Measurements from ENCODE around the gene SWSAP1. TPM values are rescaled to one million over a fixed set of nuclear protein-coding genes. Genes with fewer than 3 reads are reported as not detected.

The SWSAP1 gene
- total and polyA plus RNA-seq, 12 donors = 2.1 to 8.4 (median 4.4) TPM

DNA sequence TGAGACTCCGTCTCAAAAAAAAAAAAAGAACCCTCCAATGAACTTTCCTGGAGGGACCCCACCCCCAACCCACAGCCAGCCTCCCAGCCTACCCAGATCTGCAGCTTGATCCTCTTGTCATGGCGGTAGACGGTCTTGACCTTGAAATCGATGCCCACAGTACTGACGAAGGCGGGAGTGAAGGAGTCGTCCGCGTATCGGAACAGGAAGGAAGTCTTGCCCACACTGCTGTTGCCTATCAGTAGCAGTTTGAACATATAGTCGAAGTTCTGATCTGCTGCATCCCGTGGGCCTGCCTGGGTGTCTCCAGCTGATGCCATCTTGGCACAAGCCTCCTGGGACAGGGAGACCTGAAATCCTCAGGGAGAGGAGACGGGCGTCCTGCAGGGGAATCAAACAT is 37.4 kb upstream of the SWSAP1 start:
- Histone ChIP-seq H3K36me3 (replicated peaks in 1 of 2) (peaks cover 0 to 35% of the 10 kb centered on the region in 2 donors), H3K4me1 (replicated peaks in 1 of 2) (peaks cover 11 to 13% of the 10 kb centered on the region in 2 donors), H3K4me3 (no peak overlapping the region), H3K9me3 (replicated peaks in 1 of 3) (no peaks in the 10 kb centered on the region), H3K27ac (no peak overlapping the region), H3K27me3 (no peaks in the 10 kb centered on the region)
- no peak for DNase-seq
- no peak for TF ChIP-seq POLR2A (IDR thresholded peaks at IDR 0.05)
- TF ChIP-seq, protein P1, sequence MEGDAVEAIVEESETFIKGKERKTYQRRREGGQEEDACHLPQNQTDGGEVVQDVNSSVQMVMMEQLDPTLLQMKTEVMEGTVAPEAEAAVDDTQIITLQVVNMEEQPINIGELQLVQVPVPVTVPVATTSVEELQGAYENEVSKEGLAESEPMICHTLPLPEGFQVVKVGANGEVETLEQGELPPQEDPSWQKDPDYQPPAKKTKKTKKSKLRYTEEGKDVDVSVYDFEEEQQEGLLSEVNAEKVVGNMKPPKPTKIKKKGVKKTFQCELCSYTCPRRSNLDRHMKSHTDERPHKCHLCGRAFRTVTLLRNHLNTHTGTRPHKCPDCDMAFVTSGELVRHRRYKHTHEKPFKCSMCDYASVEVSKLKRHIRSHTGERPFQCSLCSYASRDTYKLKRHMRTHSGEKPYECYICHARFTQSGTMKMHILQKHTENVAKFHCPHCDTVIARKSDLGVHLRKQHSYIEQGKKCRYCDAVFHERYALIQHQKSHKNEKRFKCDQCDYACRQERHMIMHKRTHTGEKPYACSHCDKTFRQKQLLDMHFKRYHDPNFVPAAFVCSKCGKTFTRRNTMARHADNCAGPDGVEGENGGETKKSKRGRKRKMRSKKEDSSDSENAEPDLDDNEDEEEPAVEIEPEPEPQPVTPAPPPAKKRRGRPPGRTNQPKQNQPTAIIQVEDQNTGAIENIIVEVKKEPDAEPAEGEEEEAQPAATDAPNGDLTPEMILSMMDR (IDR thresholded peaks at IDR 0.05) = no peak
- 68 to 94% (median 73%) methylated on average over 10 to 14 of the region's 14 CpGs for WGBS, 4 donors
- intact Hi-C loops (cut with DNase I) = no loop called here

DNA sequence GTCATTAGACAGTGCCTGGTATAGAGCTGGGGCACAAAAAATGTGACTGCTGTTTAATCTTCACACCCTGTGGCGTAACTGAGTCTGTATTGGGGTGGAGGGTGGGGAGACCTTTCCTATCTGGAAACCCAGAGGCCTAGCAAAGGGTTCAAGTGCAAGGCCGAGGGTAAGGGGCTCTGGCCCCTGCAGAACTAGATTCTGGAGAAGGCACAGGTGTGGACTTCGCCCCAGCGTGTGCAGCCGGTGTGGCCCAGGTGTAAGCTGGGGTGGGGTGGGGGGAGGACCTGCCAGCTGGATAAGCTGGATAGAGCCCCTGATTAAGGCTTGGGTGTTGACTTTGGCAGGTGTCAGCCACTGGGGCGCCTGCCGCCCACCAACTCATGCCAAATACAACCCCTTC is 36.3 kb upstream of the SWSAP1 start:
- intact Hi-C loops (cut with DNase I) = no loop called here
- peak overlapping the region in 2 of 5 donors; percentile 67 to 76 for H3K27ac ChIP-seq
- H3K4me3 ChIP-seq = no peak overlapping the region
- H3K9me3 ChIP-seq (replicated peaks in 1 of 3) = no peaks in the 10 kb centered on the region
- no peak for DNase-seq
- H3K4me1 ChIP-seq (replicated peaks in 1 of 2) = peaks cover 11 to 13% of the 10 kb centered on the region in 2 donors
- H3K36me3 ChIP-seq (replicated peaks in 1 of 2) = peaks cover 0 to 26% of the 10 kb centered on the region in 2 donors
- no peaks in the 10 kb centered on the region for H3K27me3 ChIP-seq
- TF ChIP-seq POLR2A (IDR thresholded peaks at IDR 0.05) = no peak
- TF ChIP-seq, protein P1 (IDR thresholded peaks at IDR 0.05) = no peak
- 90 to 100% (median 97%) methylated on average over 1 to 7 of the region's 7 CpGs for WGBS, 4 donors

DNA sequence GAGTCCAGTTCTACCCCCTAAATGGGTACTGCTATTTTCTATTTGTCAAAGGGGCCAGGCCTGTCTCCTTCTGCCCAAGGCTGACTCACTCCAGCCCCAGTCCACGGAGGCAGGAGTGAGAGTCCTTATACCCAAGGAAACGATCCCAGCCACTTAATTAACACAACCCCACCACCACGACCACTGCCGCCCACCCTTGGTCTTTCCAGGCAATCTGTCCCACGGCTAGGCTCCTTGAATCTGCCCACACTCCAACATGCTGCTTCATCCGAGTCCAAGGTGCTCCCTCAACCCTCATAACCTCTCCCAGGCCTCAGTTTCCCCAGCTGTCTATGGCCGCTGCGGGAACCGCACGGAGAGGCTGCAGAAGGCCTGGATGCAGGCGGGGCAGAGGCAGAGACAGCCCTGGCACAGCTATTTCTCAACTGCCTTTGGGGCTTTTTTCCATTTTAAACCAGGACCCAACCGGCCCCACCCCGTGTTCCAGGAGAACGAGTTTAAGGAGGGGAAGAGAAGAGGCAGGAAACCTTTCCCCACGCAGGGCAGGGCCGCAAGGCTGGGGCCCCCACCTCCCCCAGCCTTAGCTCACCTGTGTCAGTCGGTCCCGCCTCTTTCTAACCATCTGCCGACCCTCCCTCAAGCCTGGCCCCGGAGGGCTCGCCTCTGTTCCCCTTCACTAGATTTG is 35.8 kb upstream of the SWSAP1 start:
- WGBS, 4 donors = 50 to 64% (median 53%) methylated on average over 16 to 21 of the region's 21 CpGs
- intact Hi-C loops (cut with DNase I) = no loop called here

More for the DNA sequence above, 35.8 kb upstream of the SWSAP1 start:
- Histone ChIP-seq H3K4me1 (replicated peaks in 1 of 2) (peaks cover 15 to 18% of the 10 kb centered on the region in 2 donors), H3K27me3 (no peaks in the 10 kb centered on the region), H3K27ac (peak overlapping the region in 3 of 5 donors; percentile 2 to 76 (median 67)), H3K36me3 (replicated peaks in 1 of 2) (peaks cover 0 to 26% of the 10 kb centered on the region in 2 donors), H3K9me3 (replicated peaks in 1 of 3) (no peaks in the 10 kb centered on the region), H3K4me3 (peak overlapping the region in 2 of 4 donors; percentile 56 to 86)
- DNase-seq = no peak
- TF ChIP-seq POLR2A (IDR thresholded peaks at IDR 0.05) = no peak
- TF ChIP-seq, protein P1 (IDR thresholded peaks at IDR 0.05) = no peak
